ENCODE data around the gene RIPOR2.

RIPOR2 gene, protein sequence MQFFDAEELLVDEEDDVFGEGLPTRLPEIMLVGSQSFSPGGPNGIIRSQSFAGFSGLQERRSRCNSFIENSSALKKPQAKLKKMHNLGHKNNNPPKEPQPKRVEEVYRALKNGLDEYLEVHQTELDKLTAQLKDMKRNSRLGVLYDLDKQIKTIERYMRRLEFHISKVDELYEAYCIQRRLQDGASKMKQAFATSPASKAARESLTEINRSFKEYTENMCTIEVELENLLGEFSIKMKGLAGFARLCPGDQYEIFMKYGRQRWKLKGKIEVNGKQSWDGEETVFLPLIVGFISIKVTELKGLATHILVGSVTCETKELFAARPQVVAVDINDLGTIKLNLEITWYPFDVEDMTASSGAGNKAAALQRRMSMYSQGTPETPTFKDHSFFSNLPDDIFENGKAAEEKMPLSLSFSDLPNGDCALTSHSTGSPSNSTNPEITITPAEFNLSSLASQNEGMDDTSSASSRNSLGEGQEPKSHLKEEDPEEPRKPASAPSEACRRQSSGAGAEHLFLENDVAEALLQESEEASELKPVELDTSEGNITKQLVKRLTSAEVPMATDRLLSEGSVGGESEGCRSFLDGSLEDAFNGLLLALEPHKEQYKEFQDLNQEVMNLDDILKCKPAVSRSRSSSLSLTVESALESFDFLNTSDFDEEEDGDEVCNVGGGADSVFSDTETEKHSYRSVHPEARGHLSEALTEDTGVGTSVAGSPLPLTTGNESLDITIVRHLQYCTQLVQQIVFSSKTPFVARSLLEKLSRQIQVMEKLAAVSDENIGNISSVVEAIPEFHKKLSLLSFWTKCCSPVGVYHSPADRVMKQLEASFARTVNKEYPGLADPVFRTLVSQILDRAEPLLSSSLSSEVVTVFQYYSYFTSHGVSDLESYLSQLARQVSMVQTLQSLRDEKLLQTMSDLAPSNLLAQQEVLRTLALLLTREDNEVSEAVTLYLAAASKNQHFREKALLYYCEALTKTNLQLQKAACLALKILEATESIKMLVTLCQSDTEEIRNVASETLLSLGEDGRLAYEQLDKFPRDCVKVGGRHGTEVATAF

GRCh38 chr6:24935366-24936152 lies at the start of gene RIPOR2:
TSS of gene RIPOR2 (minus strand) at chr6:24935960. CDS start at chr6:24935898, 62 bp downstream.
- peak; percentile 74 to 82 for DNase-seq

DNA sequence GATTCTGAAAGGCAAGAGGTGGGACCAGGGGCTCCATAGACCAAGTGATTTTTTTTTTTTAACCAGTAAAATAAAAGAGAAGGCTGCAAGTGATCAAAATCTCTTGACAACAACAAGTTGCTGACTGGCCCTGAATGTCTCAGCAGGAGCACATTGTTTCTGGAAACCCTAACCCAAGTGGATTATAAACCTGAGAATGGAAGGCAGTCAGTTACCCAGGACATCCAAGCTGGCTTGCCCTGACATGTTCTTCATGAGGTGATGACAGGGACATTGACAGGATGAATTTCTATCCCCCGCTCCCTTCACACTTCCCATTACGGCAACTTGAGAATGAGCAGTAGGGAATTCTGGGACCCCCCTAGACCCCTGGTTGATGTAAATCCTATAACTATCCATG lies 49.6 kb upstream of the RIPOR2 start:
- no peak for DNase-seq

- no peak for DNase-seq
Observed at GRCh38 chr6:24982231-24982630, 46.5 kb upstream of the RIPOR2 start.

GRCh38 chr6:24981386-24981760 lies 45.6 kb upstream of the RIPOR2 start:
- DNase-seq = no peak

- DNase-seq = no peak
Observed at GRCh38 chr6:24980507-24981385, 45.0 kb upstream of the RIPOR2 start.

- DNase-seq = no peak
Observed at GRCh38 chr6:24979176-24979575, 43.4 kb upstream of the RIPOR2 start.

DNA sequence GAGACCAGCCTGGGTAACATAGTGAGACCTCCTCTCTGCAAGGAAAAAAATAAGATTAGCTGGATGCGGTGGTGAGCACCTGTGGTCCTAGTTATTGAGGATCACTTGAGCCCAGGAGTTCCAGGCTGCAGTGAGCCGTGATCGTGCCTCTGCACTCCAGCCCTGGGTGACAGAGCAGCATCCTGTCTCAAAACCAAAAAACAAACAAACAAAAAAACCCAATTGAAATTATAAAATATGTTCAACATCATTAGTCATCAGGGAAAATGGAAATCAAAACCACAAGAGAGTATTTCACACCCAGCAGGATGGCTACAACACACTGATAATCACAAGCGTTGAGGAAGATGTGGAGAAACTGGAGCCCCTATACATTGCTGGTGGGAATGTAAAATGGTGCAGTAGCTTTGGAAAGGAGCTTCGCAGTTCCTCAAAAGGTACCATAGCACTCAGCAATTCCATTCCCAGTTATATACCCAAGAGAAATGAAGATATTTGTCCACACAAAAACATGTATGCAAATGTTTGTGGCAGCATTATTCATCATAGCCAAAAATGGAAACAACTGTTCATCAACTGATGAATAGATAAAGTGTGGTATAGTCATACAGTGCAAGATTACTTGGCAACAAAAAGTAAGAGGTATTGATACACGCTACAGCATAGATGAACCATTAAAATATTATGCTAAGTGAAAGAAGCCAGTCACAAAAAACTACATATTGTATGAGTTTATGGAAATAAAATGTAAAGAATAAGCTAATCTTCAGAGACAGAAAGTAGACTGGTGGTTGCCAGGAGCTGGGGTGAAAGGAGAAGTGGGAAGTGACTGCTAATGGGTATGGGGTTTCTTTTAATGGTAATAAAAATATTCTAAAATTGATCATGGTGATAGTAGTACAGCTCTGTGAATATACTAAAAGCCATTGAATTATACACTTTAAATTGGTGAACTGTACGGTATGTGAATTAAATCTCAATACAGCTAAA lies 38.7 kb upstream of the RIPOR2 start:
- peak in 1 of 2 donors; percentile 52 for DNase-seq

- DNase-seq = no peak
Observed at GRCh38 chr6:24972311-24972958, 36.7 kb upstream of the RIPOR2 start.

GRCh38 chr6:24971067-24971466 lies 35.3 kb upstream of the RIPOR2 start:
- no peak for DNase-seq

DNA sequence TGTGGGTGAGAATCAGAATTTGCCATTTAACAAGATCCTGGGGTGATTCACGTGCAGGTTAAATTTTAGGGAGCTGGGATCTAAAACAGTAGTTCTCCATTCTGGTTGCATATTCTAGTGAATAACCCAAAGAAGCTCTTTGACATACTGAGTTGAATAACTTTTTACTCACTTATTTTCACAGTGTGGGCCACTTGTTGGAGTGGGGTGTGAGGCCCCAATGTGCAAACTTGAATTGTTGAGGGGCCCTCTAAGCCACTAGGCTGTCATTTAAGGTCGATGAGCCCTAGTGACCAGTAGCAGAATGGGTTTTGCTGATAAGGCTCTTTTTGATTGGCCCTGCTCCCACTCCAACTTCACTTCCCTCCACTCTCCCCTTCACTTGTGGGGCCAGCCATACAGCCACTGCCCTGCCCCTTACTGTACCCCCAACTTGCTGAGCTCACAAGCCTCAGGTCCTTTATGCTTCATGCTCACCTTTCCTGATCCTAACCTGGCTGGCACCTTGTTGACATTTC lies 33.6 kb upstream of the RIPOR2 start:
- DNase-seq = no peak

DNA sequence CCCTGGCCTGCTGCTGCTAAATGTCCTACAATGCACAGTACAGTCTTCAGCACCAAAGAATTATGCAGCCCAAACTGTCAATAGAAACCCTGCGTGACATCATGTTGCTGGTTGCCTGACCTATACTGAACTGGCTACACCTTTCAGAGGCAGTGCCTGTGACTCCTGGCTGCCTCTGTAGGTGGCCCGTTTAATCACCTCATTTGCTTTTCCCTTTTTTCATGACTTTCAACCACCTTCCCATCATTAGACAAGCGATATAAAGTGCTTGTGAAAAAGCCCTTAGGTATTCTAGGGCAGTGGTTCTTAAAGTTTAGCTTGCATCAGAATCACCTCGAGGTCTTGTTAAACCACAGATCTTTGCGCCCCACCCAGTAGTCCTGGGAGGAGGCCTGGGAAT lies 33.0 kb upstream of the RIPOR2 start:
- no peak for DNase-seq

GRCh38 chr6:24967211-24967610 lies 31.5 kb upstream of the RIPOR2 start:
- DNase-seq = no peak

GRCh38 chr6:24966381-24966780 lies 30.6 kb upstream of the RIPOR2 start:
- DNase-seq = no peak

DNA sequence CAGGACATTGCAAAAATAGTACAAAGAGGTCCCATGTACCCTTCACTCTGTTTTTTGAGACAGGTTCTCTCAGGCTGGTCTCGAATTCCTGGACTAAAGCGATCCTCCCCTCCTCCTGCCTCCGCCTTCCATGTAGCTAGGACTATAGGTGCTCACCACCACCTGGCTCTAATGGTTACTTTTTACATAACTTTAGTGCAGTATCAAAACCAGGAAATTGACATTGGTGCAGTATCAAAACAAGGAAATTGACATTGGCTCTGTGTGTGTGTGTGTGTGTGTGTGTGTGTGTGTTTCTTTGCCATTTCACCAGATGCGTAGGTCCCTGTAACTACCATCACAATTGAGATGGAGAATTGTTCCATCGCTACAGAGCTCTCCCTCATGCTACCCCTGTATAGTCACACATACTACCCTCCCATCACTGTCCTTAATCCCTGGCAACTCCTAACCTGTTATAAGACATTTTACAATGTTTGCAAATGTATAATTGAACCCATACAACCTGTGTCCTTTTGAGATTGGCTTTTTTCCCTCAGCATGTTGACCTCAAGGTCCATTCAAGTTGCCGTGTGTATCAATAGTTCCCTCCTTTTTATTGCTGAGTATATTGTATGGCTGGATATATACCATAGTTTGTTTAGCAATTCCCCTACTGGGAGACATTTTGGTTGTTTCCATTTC lies 28.3 kb upstream of the RIPOR2 start:
- DNase-seq = no peak

DNA sequence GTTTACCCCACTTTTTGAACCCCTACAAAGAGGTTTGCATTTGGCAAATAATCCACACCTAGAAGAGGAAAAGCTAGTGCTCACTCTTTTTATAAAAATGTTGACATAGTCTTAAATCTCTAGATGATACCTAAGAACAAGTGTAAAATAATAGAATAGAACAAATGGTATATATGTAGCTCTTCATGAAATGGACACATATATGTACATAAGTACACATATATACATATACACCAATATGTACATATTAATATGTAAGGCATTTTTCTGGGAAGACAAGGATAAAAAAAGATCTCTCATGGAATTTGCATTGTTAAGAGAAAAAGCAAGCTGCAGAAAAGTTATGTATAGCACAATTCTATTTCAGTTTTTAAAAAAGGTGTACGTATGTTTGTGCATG lies 27.6 kb upstream of the RIPOR2 start:
- no peak for DNase-seq

GRCh38 chr6:24961852-24962251 lies 26.1 kb upstream of the RIPOR2 start:
- no peak for DNase-seq

- no peak for DNase-seq
Observed at GRCh38 chr6:24960991-24961475, 25.3 kb upstream of the RIPOR2 start.

DNA sequence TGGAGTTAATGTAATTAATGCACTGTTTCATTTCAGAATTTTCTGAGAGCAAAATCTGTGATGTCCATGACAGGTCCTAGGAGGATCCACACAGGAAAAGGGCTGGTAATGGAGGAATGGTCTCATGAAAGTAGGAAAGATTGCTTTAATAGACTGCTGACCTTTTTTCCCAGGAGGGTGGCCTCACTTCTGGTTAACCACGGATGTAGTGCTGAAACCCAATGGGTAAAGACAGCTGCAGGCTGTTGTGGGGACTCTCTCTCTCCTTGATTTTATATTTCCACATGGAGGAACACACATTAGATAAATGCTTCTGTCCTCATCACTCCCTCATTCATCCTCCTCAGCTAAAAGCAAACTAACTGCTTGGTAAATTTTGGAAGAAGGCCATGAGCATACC lies 23.6 kb upstream of the RIPOR2 start:
- DNase-seq = no peak

DNA sequence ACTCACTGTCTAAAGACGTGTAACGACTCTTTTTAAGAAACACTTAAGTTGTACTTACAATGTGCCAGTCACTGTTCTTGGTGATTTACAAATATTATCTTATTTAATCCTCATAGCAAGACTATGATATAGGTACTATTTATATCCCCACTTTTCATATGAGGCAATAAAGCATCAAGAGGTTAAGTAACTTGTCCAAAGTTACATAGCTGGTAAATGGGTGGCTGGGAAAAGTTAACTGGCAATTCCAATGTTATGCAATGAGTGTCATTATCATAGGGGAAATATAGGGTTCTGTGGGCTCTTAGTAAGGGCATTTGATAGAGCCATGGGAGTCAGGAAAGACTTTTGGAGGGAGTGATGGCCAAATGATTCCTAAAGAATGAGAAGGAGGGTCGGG lies 21.4 kb upstream of the RIPOR2 start:
- DNase-seq = no peak

Measured in CD4-positive, alpha-beta T cell treated with Interferon alpha-2 for 1 hour (primary cell).